ENCODE results near the gene EMD. TPM values are rescaled to one million over a fixed set of nuclear protein-coding genes. Genes with fewer than 3 reads are reported as not detected.

Gene EMD
- polyA plus RNA-seq, 1 of the 3 experiments (the other 2 are of a cell fraction), result 68.0 TPM

DNA sequence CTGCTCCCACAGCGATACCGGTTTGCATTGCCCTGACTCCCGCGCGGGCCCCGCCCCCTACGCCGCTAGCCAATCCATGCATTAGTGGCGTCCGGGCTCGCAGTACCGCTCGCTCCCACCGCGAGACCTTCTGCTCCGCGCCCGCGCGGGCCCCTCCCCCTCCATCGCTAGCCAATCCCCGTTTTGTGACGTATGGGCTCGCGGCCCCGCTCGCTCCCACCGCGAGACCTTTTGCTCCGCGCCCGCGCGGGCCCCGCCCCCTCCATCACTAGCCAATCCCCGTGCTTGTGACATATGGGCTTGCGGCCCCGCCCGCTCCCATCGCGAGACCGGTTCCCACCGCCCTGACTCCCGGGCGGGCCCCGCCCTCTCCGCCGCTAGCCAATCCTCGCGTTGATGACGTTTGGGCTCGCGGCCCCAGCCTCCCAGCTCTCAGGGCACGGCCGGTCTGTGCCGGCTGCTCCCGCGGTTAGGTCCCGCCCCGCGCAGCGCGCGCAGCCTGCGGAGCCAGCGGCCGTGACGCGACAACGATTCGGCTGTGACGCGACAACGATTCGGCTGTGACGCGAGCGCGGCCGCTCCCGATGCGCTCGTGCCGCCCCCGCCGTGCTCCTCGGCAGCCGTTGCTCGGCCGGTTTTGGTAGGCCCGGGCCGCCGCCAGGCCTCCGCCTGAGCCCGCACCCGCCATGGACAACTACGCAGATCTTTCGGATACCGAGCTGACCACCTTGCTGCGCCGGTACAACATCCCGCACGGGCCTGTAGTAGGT, at the start of gene EMD (continued):
- TF ChIP-seq RAD21 (IDR thresholded peaks at IDR 0.05; ENCODE audit: low read length) (no peak), JUND (IDR thresholded peaks at IDR 0.05) (no peak), RCOR1 (IDR thresholded peaks at IDR 0.05; ENCODE audit: low read length) (no peak), NRF1 (IDR thresholded peaks at IDR 0.05; ENCODE audit: low read depth, low read length) (peak; percentile 74), YY1 (IDR thresholded peaks at IDR 0.05; ENCODE audit: low read depth) (no peak), MXI1 (IDR thresholded peaks at IDR 0.05; ENCODE audit: low read depth, low read length) (no peak), RFX5 (IDR thresholded peaks at IDR 0.05; ENCODE audit: low read length) (peak; percentile 79), FOXM1 (IDR thresholded peaks at IDR 0.05; ENCODE audit: low read depth) (no peak), EP300 (IDR thresholded peaks at IDR 0.05; ENCODE audit: borderline replicate concordance in 1 of 2, low read depth in 1 of 2, low read length in 1 of 2) (no peak), RXRA (IDR thresholded peaks at IDR 0.05; ENCODE audit: borderline replicate concordance, low read depth) (no peak), MEF2A (IDR thresholded peaks at IDR 0.05; ENCODE audit: borderline replicate concordance, low read depth) (no peak), NFIC (IDR thresholded peaks at IDR 0.05; ENCODE audit: borderline replicate concordance) (no peak)
- TF ChIP-seq, protein P1, sequence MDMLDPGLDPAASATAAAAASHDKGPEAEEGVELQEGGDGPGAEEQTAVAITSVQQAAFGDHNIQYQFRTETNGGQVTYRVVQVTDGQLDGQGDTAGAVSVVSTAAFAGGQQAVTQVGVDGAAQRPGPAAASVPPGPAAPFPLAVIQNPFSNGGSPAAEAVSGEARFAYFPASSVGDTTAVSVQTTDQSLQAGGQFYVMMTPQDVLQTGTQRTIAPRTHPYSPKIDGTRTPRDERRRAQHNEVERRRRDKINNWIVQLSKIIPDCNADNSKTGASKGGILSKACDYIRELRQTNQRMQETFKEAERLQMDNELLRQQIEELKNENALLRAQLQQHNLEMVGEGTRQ (IDR thresholded peaks at IDR 0.05; ENCODE audit: borderline replicate concordance, low read depth, low read length), result no peak

DNA sequence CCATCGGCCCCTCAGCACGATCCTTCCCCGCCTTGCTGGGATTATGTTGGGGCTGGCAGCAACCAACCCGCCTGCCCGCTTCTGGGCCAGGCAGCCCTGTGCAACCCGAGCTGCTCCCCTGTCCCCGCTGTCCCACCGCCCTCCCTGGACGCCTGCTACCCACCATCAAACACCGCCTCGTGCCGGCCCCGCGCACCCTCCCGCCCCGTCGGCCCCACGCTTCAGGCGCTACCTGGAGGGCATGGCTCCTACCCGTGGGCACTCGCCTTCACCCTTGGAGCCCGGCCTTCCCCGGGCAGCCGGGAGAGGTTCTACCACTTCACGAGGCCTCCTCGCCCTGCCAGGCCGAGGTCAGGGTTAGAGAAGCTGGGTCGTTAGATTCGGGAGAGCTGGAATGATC, 46.5 kb upstream of the EMD start:
- H3K9me3 ChIP-seq, result no peaks in the 10 kb centered on the region
- CTCF ChIA-PET, result interaction anchor here (1.2 kb wide), 1 partner anchor 16 kb away, joined by 4 read pairs; no protein-coding TSS in a partner anchor
- H3K27me3 ChIP-seq (ENCODE audit: insufficient read depth), result peaks cover 56% of the 10 kb centered on the region
- no peak overlapping the region for H3K4me2 ChIP-seq
- H3K9ac ChIP-seq, result no peak overlapping the region
- TF ChIP-seq, protein P2, sequence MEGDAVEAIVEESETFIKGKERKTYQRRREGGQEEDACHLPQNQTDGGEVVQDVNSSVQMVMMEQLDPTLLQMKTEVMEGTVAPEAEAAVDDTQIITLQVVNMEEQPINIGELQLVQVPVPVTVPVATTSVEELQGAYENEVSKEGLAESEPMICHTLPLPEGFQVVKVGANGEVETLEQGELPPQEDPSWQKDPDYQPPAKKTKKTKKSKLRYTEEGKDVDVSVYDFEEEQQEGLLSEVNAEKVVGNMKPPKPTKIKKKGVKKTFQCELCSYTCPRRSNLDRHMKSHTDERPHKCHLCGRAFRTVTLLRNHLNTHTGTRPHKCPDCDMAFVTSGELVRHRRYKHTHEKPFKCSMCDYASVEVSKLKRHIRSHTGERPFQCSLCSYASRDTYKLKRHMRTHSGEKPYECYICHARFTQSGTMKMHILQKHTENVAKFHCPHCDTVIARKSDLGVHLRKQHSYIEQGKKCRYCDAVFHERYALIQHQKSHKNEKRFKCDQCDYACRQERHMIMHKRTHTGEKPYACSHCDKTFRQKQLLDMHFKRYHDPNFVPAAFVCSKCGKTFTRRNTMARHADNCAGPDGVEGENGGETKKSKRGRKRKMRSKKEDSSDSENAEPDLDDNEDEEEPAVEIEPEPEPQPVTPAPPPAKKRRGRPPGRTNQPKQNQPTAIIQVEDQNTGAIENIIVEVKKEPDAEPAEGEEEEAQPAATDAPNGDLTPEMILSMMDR (IDR thresholded peaks at IDR 0.05), result no peak
- H4K20me1 ChIP-seq (ENCODE audit: insufficient read depth), result no peaks in the 10 kb centered on the region
- H3F3A ChIP-seq (replicated peaks; ENCODE audit: insufficient read depth), result no peaks in the 10 kb centered on the region
- no peaks in the 10 kb centered on the region for H3K4me1 ChIP-seq (ENCODE audit: control insufficient read depth in 1 of 2, insufficient read depth in 2 of 2, low read depth in 1 of 2, low read length in 1 of 2)
- H3K79me2 ChIP-seq (ENCODE audit: insufficient read depth), result no peaks in the 10 kb centered on the region
- H3K36me3 ChIP-seq (replicated peaks in 1 of 2; ENCODE audit: control insufficient read depth in 1 of 2, insufficient read depth in 2 of 2, low read length in 1 of 2), result no peaks in the 10 kb centered on the region
- no peak overlapping the region for H3K4me3 ChIP-seq (ENCODE audit: low read depth in 2 of 2, low read length in 1 of 2)
- POLR2A ChIA-PET, result no interaction called here
- H2AFZ ChIP-seq (ENCODE audit: low read depth), result no peak overlapping the region
- H3K27ac ChIP-seq (ENCODE audit: low read depth in 2 of 2, low read length in 1 of 2), result no peak overlapping the region
- DNase-seq, result no peak
- no peaks in the 10 kb centered on the region for H3K9me2 ChIP-seq
- 60% methylated on average over 29 of the region's 29 CpGs for WGBS (ENCODE audit: low lambda C conversion rate)
